GM23248 (cell line): Measurements from ENCODE around the gene TUBB3.

ENCODE experiments used
- EZH2 ChIP-seq: fragments of 200-600 bp; sonication (generic); IDR thresholded peaks from 2 replicates; pipeline ENCODE4 v1.6.1; 2018; ENCODE audit warnings: antibody characterized with exemption, mild to moderate bottlenecking; ENCODE audit not compliant: insufficient read depth, poor library complexity, severe bottlenecking
- EZH2phosphoT487 ChIP-seq: fragments of 200-600 bp; sonication (generic); IDR thresholded peaks from 2 replicates; pipeline ENCODE4 v1.6.1; 2018; ENCODE audit warnings: antibody characterized with exemption, moderate library complexity, mild to moderate bottlenecking, low read depth; ENCODE audit not compliant: insufficient read depth

GRCh38 chr16:89958596-89958995 lies 35.5 kb downstream of the TUBB3 start:
- no peak for TF ChIP-seq EZH2
- TF ChIP-seq EZH2phosphoT487: no peak
